GM21381 (cell line): ENCODE measurements around the gene GPR148.
"Not testable (repeated sequence)": the region's sequence is repeated elsewhere in the genome, so short reads cannot be mapped to it uniquely, and the experiment has no call there.

Source experiments
- ATAC-seq: cut with Tn5 transposase; IDR thresholded peaks from one replicate; pipeline ENCODE4 v1.9.1; 2021; ENCODE audit warnings: mild to moderate bottlenecking, moderate library complexity; ENCODE audit not compliant: unreplicated experiment

GPR148 gene, protein sequence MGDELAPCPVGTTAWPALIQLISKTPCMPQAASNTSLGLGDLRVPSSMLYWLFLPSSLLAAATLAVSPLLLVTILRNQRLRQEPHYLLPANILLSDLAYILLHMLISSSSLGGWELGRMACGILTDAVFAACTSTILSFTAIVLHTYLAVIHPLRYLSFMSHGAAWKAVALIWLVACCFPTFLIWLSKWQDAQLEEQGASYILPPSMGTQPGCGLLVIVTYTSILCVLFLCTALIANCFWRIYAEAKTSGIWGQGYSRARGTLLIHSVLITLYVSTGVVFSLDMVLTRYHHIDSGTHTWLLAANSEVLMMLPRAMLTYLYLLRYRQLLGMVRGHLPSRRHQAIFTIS

GRCh38 chr2:130728549-130729316 lies at the start of gene GPR148:
Gene GPR148 (plus strand): TSS chr2:130729070. CDS start chr2:130729152, 82 bp downstream.
- ATAC-seq: no peak

DNA sequence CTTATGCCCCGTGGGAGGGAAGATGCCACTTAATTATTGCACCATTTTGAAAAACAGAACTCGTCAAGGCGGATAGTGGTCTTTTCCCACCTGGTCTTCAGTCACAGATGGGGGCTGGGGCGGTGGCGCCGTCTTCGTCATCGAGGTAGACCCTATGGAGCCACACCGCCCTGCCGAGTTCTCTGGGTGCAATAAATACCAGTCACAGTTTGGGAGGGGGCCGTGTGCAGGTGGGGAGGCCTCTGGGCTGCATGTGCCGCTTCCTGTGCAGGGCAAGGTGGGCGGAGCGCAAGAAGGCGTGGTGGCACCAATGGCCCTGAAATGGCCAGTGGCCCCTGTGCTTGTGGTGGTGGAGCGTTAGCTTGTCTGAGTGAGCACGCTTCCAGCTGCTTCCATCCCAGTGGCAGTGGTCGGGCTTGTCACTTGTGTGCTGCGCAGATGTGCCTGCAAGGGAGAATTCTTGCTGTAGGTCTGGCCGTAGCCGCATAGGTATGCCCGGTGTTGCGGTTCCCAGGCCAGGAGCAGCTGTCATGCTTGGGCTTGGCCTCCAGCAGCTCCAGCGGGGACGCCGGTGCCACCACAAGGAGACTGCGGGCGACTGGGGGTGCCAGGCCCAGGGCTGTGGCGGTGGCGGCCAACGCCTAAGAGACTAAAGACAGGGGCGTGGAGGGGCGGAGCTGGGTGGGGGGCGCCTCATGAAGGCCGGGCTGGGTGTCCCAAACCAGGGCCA lies 36.7 kb upstream of the GPR148 start:
- not testable (repeated sequence) for ATAC-seq

DNA sequence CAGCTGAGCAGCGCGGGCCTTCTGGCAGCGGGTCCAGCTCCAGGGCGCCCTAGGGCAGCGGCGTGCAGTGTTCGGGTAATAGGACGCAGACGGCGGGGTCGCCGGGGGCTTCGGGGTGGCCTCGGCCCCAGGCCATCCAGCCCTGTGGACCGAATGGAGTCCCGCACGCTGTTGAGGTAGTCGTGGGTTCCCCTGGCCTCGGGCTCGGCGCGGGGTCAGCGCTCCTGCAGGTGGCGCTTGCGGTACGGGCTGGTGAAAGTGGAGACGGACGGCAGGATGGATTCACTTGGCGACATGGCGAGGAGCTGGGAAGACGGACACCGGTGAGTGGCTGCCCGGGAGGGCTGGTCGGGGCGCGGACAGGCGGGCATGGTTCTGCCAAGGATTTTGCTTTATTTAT lies 35.4 kb upstream of the GPR148 start:
- ATAC-seq: not testable (repeated sequence)

DNA sequence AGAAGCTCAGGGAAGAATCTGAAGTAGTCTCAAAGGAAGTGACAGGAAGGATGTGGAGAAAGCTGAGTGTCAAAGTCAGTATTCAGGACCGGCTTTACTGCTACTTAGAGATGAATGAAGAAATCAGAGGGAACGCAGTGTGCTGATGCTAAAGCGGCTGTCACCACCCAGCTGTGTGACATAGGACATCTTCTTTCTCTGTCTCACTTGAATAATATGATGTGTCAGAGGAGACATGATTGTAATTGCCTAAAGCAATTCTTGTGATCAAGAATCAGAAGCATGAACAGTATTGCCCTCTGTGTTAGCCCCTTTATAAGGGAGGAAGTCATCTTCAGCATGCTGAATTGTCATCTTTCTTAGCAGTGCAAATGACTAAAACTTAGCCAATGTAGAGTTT lies 25.6 kb upstream of the GPR148 start:
- not testable (repeated sequence) for ATAC-seq

GRCh38 chr2:130714795-130715194 lies 14.1 kb upstream of the GPR148 start:
- not testable (repeated sequence) for ATAC-seq

- no peak for ATAC-seq
Observed at GRCh38 chr2:130720036-130720435, 8.8 kb upstream of the GPR148 start.

- ATAC-seq: no peak
Observed at GRCh38 chr2:130720528-130720927, 8.3 kb upstream of the GPR148 start.

DNA sequence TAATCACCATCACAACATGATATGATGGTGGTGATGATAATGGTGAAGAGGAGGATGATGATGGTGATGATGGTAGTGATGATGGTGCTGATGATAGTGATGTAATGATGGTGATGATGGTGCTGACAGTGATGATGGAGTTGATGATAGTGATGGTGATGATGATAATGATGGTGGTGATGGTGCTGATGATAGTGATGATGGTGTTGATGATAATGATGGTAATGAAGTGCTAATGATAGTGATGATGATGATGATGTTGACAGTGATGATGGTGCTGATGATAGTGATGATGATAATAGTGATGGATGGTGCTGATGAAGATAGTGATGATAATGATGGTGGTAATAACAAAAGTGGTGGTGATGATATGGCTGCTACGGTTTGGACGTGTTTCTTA lies 4.4 kb upstream of the GPR148 start:
- no peak for ATAC-seq

DNA sequence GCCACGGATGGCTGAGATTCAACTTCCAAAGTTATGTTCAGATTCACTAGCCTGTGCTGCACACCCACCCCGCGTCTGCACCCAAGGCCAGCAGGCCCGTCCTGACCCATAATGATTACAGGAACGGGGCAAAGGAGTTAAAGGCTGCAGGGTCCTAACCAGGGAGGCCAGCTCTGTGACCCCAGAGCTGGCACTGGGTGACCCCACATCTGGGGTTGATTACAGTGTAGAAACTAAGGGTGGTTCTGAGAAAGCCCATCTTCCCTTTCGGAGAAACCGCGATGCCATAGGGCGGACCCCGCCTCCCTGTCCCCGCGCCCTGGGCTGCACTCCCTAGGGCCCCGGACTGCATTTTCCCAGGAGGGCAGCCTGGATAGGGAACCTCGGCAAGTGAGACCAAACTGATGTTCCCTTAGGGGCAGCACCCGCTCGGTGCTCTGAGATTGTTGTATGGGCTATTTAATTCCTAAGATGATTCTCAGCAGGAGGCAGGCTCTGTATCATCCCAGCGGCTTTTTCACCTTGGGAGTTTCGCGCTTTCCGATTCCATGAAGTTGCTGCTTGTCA lies 2.2 kb upstream of the GPR148 start:
- no peak for ATAC-seq

DNA sequence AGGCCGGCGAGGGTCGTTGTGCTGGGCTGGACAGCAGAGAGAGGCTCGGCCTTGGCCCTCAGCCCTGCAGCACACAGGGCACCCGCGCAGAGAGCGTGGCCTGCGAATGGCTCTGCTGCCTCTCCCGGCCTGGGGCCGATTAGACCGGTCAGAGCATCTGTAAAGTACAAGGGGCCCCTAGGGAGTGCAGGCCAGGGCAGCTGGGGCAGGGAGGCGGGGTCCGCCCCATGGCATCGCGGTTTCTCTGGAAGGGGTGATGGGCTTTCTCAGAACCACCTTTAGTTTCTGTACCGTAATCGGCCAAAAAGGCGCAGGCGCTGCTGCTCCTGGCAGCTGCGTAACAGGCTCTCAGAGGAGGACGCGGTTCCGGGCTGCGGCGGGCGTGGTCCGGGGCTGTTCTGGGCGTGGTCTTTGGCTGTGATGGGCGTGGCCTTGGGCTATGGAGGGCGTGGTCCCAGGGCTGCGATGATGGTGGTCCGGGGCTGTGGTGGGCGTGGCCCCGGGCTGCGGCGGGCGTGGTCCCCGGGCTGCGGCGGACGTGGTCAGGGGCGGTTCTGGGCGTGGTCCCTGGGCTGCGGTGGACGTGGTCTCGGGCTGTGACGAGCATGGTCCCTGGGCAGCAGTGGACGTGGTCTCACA lies 1.5 kb upstream of the GPR148 start:
- peak; percentile 96 for ATAC-seq

- peak; percentile 20 for ATAC-seq
Observed at GRCh38 chr2:130728007-130728454, 839 bp upstream of the GPR148 start.

GRCh38 chr2:130729322-130730299 lies 741 bp downstream of the GPR148 start:
- ATAC-seq: no peak

DNA sequence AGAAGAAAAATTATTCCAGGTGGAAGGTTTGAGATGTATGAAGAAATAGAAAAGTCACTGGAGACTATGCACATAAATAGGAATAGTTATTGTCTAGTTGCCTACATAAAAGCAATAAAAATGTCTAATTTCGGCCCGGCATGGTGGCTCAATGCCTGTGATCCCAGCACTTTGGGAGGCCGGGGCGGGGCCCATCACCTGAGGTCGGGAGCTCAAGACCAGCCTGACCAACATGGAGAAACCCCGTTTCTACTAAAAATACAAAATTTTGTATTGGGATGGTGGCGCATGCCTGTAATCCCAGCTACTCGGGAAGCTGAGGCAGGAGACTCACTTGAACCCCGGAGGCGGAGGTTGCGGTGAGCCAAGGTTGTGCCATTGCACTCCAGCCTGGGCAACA lies 3.4 kb downstream of the GPR148 start:
- not testable (repeated sequence) for ATAC-seq

DNA sequence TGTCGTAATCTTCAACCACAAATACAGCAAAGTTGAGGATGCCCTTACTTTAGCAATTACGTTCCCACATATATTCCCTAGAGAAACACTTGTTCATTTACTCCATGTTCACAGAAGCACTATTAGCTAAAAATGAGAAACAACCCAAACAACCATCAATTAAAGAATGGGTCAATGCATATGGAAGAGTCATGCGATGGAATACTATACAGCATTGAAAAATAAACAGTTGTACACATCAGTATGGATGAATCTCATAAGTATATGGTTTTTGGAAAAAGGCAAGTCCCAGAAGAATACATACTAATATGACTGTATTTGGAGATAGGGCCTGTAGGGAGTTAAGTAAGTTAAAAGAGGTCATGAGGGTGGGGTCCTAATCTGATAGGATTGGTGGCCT lies 6.3 kb downstream of the GPR148 start:
- ATAC-seq: no peak

DNA sequence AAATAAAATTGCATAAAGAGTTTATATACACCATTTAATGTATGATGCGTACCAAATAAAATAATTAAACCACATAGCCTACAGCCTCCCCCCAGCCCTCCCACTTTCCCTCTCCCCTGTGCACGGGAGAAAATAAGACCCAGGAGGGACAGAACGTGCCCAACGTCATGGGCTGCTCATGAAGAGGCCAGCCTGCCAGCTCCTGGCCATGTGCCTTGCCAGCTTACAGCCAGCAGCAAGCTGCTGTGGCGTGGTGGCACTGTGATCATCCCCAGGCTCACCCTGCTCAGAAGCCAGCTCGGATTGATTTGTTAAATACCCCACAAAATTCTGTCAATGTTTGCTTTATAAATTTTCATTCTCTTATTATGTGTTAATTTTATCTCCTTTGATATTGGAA lies 7.6 kb downstream of the GPR148 start:
- ATAC-seq: no peak

GRCh38 chr2:130737592-130737991 lies 8.7 kb downstream of the GPR148 start:
- ATAC-seq: no peak

- no peak for ATAC-seq
Observed at GRCh38 chr2:130740671-130741070, 11.8 kb downstream of the GPR148 start.

DNA sequence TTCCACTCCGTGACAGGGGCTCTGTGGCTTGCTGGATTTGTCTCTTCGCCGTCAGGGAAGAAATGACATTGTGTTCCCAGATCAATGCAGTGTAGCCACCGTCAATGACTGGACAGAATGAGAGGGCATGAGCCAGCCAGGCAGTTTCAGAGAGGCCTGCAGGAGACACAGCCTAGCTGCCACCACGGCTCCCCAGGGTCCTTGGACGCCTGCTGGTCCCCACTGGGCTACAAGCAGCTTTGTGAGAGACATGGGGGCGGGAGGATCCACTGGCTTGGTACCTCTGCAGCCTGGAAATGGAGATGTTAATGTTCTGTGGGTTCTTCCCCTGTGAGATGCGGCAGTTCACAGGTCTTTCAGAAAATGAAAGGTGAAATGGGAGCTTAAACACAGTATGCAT lies 14.4 kb downstream of the GPR148 start:
- no peak for ATAC-seq

DNA sequence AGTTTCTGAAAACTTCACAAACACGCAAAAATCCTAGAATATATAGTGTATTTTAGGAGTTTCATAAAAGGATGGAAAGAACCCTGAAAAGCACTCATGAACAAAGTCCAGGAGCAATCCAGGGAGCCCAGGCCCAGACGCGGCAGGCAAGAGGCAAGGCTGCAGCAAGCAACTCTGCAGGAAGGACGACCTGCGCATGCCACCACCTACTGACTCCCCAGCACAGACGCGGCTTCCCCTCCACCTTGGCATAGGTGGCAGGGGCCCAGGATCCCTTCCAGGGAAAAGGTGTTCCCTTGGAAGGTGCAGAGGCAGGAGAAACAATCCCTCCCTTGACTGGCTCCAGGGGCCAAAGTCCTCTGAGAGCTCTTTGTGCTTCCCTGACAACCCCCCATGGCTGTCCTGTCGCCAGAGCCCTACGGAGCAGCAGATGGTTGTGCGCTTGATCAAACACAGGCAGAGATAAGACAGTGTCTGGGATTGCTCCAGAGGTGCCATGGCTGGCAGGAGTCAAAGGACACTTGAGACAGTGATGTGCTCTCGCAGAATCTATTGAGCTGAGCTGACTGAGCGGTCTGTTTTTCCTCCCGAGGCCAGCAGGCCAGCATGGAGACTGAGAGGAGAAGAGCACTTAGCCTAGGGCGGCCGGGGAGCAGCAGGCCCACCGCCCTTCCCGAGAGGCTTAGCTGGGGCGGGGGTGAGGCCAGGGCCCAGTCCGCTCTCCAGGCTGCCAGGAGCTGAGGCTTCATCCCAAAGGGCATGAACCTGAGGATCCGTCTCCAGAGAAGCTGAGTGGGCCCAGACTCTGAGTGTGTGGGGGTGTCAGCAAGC lies 15.6 kb downstream of the GPR148 start:
- ATAC-seq: no peak
